GM19467 (cell line): ENCODE results near the gene TRMT5.

Experiments
- ATAC-seq: cut with Tn5 transposase; IDR thresholded peaks from one replicate; pipeline ENCODE4 v1.9.1; 2021; ENCODE audit warnings: mild to moderate bottlenecking, moderate library complexity; ENCODE audit not compliant: unreplicated experiment

The TRMT5 gene

DNA sequence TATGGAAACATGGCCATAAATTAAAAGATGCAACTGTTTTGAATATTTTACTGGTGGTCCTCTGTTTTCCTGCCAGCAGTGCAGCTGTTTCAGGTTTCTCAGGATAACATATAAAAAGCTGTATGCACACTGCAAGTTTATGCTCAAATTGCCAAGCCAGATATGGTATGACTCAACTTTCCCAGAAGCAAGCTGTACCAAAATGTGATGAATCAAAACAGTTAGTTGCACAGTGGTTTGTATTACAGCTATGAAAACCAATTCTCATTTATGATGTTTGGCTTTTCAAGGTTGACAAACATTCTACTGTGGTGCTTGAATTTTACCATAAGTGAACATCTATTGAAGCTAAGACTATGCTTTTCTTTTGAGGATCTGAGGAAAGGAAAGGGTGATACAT is 15.5 kb downstream of the TRMT5 start:
- ATAC-seq: no peak

DNA sequence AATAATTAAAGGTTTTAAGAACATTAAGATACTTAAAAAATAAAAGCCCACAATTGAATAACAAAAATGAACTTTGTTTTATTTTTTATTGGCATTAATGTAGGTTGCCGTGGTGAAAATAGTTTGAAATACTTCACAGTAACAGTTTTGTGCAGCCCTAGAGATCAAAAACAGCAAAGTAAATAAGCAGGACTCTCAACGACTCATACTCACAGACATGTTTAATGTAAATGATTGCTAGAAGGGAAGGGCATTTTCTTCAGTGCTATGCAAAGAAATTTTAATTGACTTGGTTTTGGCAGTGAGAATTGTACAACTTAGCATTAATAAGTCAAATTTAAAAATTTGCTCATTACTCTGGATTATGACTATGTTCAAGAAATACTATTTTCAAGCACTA is 16.0 kb downstream of the TRMT5 start:
- ATAC-seq: no peak

DNA sequence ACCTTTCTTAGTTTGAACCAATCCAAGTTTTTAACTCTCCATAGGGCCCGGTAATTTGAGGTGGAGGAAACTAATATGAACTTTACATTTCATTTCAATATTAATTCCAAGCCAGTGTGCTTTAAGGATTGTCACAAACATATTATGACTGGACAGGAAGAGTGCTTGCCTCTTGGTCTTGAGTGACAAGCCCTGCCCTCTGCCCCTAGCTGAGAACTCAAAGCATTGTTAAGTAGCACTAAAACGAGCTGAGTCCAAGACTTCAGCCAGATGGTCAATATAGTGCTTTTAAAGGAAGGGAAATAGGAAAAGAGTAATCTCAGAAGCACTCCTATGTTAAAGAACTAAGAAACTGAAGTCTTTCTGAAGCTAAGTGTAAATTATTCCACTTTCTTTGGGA is 17.1 kb downstream of the TRMT5 start:
- no peak for ATAC-seq

DNA sequence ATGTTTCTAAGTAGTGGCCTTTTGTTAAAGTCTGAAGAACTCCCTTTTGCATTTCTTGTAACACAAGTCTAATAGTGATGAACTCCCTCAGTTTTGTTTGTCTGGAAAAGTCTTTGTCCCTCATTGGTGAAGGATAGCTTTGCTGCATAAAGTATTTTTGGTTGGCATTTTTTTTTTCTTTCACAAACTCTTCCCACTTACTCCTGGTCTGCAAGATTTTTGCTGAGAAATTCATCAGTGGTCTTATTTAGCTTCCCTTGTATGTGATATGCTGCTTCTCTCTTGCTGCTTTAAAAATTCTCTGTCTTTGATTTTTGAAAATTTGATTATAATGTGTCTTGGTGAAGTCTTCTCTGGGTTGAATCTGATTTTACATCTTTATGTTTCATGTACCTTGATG is 22.7 kb downstream of the TRMT5 start:
- no peak for ATAC-seq

DNA sequence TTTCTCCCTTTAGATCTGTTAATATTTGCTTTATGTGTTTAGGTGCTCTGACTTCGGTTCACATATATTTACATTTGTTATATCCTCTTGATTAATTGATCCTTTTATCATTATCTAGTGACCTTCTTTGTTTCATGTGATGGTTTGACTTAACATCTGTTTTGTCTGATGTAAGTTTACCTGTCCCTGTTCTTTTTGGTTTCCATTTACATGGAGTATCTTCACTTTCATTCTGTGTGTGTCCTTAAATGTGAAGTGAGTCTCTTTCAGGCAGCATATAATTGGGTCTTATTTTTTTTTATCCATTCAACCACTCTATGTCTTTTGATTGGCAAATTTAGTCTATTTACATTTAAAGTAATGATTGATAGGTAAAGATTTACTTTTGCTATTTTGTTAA is 24.2 kb downstream of the TRMT5 start:
- no peak for ATAC-seq

DNA sequence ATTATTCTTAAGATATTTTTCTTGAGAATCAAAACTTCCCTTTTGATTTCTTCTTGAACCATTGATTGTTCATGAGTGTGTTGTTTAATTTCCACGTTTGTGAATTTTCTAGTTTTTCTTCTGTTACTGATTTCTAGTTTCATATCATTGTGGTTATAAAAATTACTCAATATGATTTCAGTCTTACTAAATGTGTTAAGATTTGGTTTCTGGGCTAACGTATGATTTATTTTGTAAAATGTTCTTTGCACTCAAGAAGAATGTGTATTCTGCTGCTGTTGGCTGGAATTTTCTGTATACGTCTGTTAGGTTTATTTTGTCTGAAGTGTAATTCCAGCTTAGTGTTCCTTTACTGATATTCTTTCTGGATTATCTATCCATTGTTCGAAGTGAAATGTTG is 24.7 kb downstream of the TRMT5 start:
- ATAC-seq: no peak

DNA sequence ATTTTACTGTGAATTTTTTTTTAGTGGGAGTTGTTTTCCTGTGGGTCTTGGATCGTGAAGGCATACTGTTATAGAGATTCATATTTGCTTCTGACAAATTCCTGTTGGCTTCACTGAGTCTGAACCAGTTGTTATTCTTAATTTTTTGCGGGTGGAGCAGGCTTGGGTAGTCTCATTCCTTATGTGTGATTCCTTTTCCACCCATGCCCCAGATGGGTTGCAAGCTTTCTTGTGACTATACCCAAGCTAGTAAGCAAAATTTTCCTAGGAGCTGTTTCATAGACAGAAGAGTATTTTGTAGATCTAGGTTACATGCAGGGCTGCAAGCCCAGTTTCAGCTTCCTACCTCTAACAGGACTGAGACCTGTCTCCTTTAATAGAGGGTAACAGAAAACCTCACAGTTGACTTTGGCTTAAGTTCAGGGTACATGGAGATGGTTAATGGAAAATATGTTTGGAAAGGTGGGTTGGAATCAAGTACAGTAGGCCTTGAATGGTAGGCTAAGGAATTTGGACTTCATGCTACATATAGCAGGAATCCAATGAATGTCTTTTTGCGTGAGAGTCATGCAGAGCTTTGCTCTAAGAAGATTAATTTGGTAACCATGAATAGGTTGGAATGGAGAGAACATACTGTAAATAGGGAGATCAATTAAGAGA is 29.0 kb downstream of the TRMT5 start:
- ATAC-seq: no peak

DNA sequence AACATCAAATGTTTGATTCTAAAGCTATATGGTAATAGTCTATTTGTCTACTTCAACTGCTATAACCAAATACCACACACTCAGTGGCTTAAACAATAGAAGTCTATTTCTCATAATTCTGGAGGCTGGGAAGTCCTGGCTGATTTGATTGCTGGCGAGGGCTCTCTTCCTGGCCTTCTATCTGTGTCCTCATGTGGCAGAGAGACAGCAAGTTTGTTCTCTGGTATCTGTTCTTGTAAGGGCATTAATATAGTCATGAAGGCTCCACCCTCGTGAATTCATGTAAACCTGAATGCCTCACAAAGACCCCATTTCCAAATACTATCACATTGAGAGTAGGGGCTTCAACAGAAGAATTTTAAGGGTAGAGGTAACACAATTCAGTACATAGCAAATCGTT is 34.1 kb downstream of the TRMT5 start:
- no peak for ATAC-seq

DNA sequence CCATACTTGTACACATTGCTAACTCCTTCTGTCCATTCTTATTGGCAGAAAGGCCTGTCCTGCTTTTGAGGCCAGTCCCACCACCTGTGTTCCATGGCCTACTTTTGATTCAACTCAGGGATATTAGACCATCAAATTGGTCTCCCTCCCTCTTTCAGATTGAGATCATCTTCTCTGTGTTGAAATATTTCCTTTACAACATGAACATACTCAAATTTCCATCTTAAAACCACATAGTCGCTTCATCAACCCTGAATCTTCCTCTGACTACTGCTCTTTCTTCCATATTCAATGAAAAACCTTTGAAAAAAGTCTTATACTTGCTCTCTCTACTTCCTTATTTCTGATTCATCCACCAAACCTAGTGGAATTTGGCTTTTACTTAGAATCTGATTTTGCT is 34.9 kb downstream of the TRMT5 start:
- no peak for ATAC-seq

DNA sequence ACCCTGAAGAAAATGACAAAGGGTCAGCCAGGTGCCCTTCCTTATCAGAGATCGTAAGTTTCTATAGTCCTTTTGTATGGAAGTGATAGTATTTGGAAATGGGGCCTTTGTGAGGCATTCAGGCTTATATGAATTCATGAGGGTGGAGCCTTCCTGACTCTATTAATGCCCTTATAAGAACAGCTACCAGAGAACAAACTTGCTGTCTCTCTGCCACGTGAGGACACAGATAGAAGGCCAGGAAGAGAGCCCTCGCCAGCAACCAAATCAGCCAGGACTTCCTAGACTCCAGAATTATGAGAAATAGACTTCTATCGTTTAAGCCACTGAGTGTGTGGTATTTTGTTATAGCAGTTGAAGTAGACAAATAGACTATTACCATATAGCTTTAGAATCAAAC is 36.7 kb downstream of the TRMT5 start:
- ATAC-seq: no peak

DNA sequence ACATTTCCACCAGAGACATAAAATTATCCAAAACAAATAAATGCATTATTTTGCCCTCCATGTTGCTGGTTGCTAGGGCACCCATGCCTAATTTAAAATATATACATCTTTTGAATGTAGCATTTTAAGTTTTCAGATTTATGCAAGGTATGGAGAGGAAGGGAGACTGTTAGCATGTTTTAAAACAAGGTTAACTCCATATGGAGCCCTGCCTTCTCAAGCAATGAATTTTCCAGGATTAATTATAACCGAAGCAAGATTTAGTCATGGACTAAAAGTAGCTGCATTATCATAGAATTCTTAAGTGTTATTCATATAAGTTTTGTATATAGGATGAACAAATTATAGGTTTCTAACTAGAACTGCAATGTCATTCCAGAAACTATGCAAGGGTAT is 37.2 kb downstream of the TRMT5 start:
- no peak for ATAC-seq

DNA sequence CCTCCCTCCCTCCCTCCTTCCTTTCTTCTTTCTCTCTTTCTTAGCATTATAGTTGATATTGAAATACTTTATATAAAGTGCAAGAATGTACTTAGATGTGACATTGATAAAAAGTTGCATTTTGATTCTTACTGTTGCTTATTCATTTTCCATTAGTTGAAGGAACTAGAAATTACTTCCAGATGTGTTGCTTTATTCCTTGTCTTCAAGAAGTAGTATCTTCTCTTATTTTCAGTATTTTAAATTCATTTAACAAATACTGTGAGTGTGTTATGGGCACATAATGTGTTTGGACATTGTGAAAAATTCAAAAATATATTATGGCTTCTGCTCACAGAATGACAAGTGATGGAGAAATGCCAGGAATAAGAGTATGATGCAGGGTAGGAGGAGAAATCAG is 45.6 kb downstream of the TRMT5 start:
- no peak for ATAC-seq

DNA sequence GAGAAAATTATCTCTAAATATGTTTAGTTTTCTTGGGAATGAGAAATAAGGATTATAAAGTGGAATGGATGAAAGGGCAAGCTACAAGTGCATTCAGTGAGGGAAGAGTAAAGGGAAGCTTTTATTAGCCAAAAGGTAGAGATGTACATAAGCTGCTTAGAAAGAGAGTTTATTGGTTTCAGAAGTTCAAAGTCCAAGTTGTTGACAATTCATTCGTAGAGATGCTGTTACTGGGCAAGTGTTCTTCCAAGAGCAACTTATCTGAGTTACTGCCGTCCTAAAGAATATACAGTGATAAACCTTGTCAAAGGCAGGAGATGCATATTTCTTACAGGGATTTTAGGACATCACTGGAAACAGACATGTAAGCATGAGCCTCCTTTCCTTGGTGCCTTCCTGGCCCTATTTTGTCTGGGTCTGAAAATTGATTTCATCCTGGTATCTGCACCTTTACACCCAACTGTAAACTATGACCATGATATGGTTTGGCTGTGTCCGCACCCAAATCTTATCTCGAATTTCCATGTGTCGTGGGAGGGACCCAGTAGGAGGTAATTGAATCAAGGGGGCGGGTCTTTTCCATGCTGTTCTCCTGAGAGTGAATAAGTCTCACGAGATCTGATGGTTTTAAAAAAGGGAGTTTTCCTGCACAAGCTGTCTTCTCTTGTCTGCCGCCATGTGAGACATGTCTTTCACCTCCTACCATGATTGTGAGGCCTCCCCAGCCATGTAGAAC is 46.8 kb downstream of the TRMT5 start:
- ATAC-seq: no peak

DNA sequence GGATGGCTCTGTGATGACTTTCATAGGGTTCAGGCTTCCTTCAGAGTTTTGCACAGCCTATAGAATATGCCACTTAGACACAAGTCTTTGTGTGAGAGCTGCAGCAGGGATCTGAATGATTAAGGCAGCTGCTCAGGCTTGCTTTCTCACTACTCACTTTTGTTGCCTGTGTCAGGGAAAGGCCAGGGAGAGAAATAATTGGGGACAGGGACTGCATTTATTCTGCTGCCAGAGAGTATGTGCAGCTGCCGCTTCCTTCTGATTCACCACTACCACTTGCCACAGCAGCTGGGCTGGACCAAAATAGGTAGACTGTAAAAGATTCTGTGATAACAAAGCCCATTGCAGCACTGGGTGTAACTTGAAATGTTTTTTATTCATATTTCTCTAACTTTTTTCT is 49.7 kb downstream of the TRMT5 start:
- ATAC-seq: no peak

DNA sequence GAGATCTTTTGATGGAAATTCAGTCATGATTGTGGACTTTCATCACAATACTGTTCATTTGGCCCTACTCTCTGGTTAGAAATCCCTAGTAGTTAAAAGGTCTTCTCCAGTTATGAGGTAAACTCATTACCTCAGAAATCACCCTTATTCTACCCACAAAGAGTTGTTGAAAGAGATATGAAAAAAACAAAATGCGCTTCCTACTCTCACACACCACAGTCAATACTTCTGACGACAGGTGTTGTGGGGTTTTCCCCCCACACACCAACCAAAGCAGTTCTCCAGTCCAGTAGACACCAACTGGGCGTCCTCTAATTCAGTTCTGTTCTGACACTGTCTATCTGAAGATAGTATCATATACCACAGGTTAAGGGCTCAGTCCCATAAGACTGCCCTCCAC is 54.9 kb downstream of the TRMT5 start:
- peak; percentile 93 for ATAC-seq

DNA sequence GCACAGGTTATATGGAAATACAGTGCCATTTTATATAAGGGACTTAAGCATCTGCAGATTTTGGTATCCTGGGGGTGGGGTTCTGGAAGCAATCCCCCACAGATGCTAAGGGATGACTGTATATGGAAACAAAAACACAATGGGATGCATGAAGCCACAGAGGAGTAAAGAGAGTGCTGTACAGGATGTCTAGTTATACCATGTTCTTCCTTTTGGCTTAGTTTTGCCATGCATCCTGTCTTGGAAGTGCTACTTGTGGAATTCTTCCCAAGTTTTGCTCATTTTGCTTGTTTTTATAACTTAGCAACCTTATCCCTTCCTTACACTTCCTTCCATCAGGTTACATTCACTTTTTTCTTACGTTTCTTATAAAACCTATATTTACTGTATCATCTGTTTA is 55.6 kb downstream of the TRMT5 start:
- ATAC-seq: no peak

DNA sequence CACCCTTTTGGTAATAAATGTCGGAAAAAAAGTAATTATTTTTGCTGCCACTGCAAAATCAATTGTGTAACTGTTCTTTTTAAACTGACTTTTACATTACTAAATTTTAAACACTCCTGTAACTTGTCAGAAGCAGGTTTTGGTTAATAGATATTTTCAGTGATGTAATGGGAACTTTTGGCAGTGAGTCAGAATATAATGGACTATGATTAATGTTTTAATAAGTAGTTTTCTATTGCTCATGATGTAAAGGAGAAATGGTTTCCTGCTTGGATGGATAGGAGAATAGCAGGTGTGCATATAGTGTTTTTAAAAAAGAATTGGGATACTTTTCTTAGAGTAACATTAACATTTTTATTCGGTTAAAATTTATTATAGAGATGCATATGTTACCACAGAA is 58.8 kb downstream of the TRMT5 start:
- ATAC-seq: no peak
